Myocyte (in vitro differentiated cells): Measurements from ENCODE around the gene RND3. TPM values are rescaled to one million over a fixed set of nuclear protein-coding genes. Genes with fewer than 3 reads are reported as not detected.

Source experiments
- DNase-seq: peaks from one replicate; pipeline ENCODE4 v3.0.0-alpha.2; 2012; ENCODE audit warnings: low read depth
- total RNA-seq: library from RNA; depleted of rRNA; stranded (reverse); fragments of >200 nt; gene quantifications from 2 replicates; pipeline ENCODE4 v1.2.3, GENCODE V29; 2014

RND3 gene
- total RNA-seq, 1 donor from 2014 or later, result 68.6 TPM

- DNase-seq, result no peak
Measured at GRCh38 chr2:150445398-150445797, 42.1 kb downstream of the RND3 start.

GRCh38 chr2:150442484-150442883 lies 45.0 kb downstream of the RND3 start:
- DNase-seq, result no peak

- peak; percentile 38 for DNase-seq
Measured at GRCh38 chr2:150441784-150442183, 45.7 kb downstream of the RND3 start.

GRCh38 chr2:150441226-150441625 lies 46.2 kb downstream of the RND3 start:
- no peak for DNase-seq

GRCh38 chr2:150438654-150439053 lies 48.8 kb downstream of the RND3 start:
- no peak for DNase-seq

- no peak for DNase-seq
Measured at GRCh38 chr2:150438041-150438440, 49.4 kb downstream of the RND3 start.

- no peak for DNase-seq
Measured at GRCh38 chr2:150432312-150432625, 55.2 kb downstream of the RND3 start.

DNA sequence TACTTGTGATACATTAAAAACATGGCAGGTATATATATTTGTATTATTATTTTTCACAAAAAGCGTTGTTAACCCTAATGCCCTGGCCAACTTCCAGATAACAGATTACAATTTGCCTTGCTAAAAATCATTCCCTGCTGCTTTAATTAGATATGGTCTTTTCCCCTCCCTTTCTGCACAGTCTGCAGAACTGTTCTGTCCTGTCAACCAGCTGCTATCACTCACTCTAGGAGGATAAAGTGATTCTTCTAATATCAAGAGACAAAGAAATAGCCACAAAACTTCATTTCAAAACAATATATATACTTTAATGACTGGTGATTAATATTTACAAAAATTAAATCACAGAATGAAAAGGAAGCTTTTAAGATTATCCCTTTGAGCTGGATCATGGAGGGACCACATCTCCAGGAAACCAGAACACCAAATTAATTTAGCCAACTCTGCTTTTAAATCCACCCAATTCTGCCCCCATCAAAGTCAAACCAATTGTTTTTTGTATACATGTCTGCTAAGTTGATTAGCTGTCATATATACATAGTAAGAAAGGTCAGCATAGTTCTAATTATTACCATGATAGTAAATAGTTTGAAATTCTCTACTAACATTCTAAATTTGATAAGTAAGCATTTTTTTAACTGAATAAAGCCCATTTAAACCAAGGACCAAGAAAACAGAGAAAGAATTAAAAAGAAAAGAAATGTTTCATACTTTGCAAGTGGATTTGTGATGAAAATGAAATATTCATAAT lies 55.7 kb downstream of the RND3 start:
- DNase-seq, result no peak

DNA sequence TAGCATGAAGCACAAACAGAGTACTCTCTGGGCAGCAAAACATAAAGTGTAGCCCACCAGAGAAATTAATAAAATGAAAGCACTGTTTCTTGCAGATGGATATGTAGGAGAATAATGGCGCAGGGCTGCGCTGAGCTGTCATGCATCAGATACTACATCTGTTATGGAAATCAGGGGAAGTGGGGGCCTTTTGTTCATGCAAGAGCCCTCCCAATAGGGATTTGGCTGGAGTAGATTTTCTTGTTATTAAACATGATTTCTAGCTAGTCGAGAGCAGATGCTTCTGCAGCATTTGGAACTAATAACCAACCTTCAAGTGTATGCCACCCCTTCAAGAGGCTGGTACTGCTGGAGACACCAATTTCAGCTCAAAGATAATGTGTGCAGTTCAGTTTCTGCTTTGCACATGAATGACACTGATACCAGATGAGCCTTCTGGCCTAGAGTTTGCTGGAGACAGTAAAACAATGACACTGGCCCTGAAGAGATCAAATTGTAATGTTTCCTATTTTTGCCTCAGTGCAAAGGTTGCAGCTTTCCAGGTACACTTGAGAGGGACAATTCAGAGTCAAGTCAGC lies 58.0 kb downstream of the RND3 start:
- DNase-seq, result no peak

DNA sequence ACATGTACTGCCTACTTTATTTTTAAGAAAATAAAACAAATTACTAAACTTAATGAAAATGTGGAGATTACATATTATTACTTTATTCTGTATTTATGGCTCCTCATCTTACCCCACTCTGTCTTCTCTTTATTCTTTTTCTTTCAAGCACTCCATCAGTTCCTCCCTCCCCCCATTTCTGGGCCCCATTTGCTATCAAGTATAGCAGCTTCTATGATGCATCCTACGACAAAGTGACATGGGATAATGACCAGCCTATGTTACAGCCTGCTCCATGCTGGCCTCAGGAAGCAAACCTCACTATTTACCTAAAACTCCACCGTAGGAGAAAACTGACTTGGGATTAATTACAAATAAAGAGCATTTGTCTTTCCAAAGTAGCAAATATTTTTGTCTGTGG lies 58.8 kb downstream of the RND3 start:
- DNase-seq, result no peak

GRCh38 chr2:150427298-150427697 lies 60.2 kb downstream of the RND3 start:
- no peak for DNase-seq

GRCh38 chr2:150426724-150427123 lies 60.7 kb downstream of the RND3 start:
- no peak for DNase-seq

DNA sequence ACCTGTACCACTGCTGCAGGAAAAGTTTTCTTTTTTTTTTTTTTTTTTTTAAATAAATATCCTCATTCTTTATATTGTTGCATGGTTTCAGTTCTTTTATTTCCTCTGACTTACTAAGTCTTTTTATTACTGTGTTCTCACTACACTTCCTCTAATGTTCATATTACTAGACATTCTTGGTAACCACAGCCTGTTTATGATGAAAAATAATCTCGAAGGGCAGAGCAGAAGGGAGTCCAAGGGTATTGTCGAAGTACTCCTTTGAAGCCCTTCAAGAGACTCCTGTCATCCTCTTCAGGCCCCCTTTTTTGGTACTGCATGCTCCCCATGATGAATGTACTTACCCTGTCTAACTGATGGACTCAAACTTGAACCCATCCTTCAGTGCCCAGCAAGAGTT lies 61.2 kb downstream of the RND3 start:
- no peak for DNase-seq

DNA sequence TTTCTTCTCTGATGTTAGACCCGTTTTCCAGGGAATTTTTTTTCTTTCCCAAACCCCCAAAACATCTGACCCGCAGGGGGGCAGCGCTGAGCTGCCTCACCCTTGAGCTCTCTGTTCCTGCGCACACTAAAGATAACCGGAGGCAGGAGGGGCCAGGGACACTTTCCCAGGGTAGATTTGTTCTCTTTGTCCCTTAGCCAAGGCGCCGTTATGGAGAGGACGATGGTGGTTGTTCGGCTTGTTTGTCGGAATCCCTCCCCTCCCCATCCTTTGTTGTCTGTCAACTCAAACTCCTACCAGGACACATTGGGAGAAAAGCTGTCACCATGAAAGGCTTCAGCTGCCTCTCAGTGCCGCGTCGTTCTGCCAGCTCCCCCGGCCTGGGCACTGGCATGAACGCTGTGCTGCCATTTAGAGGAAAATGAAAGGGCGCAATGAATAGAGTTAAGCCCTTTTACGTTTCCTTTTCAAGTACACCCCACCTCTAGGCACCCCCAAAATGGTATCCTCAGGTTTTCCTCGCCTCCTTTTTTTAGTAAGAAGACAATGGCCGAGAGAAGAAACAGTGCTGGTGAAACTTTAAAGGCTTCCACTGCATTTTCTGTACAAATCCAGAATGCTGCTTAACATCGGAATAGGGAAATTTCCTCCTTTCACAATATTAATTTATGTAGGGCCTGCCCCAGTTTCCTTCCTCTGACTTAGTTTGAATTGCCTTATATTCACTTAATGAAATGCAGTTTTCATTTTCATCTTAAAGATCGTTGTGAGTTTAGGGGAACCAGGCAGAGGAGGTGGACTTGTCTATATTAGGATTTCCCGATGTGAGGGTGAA lies 62.1 kb downstream of the RND3 start:
- no peak for DNase-seq

- no peak for DNase-seq
Measured at GRCh38 chr2:150424406-150424805, 63.1 kb downstream of the RND3 start.

- DNase-seq, result no peak
Measured at GRCh38 chr2:150421126-150421651, 66.3 kb downstream of the RND3 start.

- DNase-seq, result no peak
Measured at GRCh38 chr2:150418916-150419315, 68.6 kb downstream of the RND3 start.
